GM21529 (cell line): Measurements from ENCODE around the gene NLGN1.
A peak's percentile ranks its signal among the peaks of the same experiment; 100 is the strongest.

ENCODE experiments used
- ATAC-seq: cut with Tn5 transposase; IDR thresholded peaks from one replicate; pipeline ENCODE4 v1.9.1; 2021; ENCODE audit not compliant: unreplicated experiment

NLGN1 gene

DNA sequence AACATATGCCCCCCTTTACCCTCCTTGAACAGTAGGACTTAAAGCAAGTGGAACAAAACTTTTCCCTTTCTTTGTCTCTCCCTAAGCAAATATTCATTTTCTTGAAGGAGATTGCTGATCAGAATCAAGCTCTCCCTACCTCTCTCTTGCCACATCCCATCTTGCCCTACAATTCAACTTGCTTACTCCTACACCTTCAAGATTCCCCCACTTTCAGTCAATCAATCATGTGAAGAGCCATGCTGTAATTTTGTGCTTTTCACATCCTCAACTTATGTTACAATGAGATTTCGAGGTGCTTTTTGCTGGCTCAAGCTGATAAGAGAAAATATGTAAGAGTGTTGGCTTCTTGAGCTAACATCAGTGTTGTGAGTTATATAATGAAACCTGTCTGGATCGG, 662.9 kb downstream of the NLGN1 start:
- no peak for ATAC-seq

DNA sequence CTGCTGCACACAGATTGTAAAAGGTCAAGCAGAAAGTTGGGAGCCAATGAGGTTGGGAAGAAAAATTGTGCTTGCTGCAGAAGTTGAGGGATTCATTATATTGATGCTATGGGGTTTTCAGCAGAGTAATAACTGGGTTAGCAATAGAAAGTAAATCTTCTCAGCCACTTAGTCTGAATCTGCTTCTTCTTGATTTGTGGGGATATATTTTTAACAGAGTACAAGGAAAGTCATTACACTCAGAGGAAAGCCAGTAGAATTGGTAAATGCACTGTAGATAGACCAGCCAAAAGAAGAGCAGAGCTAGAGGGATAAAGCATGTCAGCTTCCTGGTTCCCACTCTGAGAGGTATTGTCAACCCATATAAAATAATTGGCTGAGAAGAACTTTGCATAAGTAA, 663.6 kb downstream of the NLGN1 start:
- ATAC-seq = no peak

DNA sequence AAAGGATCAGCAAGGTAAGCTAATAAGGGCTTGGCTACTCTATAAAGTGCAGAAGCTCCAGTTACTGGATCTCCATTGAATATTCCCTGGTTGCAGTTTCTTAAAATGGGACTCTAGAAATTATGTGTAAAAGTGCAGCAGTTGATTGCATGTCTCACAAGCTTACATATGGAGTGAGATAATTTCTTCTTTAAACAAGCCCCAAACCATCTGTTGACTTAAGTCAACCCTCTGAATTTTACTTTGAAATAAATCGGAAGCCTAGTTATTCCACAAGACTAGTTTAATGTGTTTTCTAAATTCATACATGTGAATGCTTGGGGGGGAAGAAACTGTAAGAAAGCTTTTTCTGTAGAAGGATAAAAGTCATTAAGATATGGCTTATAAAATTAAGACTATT, 664.2 kb downstream of the NLGN1 start:
- no peak for ATAC-seq

GRCh38 chr3:174062923-174063322, 665.4 kb downstream of the NLGN1 start:
- ATAC-seq = no peak

GRCh38 chr3:174068035-174068434, 670.5 kb downstream of the NLGN1 start:
- no peak for ATAC-seq

DNA sequence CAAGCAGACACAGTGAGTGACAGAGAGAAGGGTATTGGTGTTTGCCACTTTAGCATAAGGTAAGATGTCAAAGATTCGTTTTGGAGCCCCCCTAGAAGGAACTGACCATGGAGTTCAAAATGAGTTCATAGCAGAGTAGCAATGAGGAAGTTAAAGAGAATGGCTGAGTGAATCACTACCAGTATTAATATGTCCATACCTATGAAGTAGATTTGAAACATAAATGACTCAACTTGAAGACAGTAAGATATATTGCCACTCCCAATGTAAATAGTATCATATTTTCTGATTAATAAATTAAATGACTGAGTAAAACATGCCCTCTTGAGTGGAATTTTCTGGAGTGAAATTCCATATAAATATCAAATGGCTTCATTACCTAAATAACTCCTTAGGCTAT, 675.1 kb downstream of the NLGN1 start:
- ATAC-seq = no peak

DNA sequence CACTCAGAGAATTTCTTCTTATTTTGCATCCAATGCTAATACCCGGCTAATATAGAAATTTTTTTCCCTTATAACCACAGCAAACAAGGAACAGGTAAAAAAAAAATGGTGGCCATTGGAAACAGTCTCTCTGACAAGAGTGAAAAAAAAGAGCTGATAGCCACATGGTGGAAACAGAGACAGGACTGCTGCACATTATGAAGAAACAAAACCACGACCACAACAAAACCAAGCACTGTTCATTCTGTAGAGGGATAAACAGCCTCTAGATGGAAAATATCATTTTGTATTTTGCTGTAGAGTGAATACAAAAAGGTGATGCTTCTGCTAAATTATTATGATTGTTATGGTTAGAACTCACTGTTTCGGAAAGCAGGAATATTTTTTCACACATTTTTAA, 686.2 kb downstream of the NLGN1 start:
- no peak for ATAC-seq

DNA sequence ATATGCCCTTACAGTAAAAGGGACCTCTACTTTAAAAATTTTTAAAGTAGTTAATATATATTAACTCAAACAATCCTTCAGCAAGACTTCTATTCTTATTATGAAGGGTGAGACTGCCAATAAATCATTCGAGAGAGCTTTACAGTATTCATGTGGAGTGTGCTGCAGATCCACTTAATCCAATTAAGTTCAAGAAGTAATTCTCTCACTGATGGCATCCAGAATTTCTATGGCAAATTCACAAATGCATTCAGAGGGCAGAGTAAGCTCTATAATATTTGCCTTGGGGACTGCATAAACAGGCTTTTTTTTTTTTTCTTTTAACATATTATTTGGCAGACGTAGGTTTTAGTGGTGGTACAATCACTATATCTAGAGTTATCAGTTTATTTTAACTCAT, 692.0 kb downstream of the NLGN1 start:
- ATAC-seq = no peak

GRCh38 chr3:174094669-174095068, 697.1 kb downstream of the NLGN1 start:
- no peak for ATAC-seq

DNA sequence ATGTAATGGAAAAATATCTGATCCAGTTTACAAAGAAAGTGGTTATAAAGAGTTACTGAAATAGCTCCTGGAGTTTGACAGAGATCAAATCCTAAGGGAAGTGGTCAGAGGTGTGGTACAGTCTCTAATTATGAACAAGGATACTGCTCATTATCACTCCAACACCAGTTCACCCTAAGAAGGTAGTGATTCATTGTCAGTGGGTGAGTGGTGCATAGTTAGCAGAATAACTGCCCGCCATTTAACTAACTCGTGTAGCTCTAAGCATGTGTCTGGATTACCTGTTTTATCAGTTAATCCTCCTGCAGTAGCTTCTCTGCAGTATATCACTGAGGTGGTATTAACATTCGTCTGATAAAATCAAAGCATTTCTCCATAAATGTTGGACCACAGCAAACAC, 700.1 kb downstream of the NLGN1 start:
- ATAC-seq = no peak

DNA sequence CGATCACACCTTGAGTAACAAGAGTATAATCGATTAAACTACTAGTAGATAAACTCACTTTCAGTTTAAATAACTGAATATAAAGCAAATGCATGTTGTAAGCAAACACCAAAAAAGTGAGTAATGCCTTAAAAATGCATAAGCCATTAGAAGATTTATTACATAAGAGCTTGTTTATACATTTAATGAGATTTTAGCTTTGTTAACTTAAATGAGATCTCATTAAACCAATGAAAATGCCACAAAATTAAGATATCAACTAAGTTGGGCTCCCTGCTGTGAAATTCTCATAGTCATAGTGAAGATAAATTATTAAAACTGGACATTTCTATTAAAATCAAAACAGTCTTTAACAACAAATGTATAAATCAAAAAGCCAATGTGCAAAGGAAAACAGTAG, 701.2 kb downstream of the NLGN1 start:
- no peak for ATAC-seq

- no peak for ATAC-seq
Observed at GRCh38 chr3:174099724-174100123, 702.2 kb downstream of the NLGN1 start.

- ATAC-seq = no peak
Observed at GRCh38 chr3:174100744-174101143, 703.2 kb downstream of the NLGN1 start.

DNA sequence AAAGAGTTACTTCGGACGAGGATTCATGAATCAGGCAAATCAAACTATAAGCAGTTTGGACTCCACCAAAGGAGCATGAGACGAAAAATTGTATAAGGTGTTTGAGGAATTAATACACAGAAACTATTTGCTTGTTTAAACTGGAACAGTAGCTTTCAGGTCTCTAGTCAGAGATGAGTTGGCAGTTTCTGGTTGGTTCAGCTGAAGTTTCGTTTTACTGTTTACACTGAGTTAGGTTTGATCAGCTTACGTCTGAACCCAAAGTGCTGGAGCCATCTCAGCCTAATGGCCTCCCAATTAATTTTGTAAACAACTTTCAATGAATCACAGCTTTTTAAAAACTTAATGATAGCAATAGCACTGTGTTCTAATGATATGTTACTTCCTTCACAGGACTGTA, 703.7 kb downstream of the NLGN1 start:
- ATAC-seq = peak; percentile 51

- no peak for ATAC-seq
Observed at GRCh38 chr3:174102274-174102673, 704.7 kb downstream of the NLGN1 start.

DNA sequence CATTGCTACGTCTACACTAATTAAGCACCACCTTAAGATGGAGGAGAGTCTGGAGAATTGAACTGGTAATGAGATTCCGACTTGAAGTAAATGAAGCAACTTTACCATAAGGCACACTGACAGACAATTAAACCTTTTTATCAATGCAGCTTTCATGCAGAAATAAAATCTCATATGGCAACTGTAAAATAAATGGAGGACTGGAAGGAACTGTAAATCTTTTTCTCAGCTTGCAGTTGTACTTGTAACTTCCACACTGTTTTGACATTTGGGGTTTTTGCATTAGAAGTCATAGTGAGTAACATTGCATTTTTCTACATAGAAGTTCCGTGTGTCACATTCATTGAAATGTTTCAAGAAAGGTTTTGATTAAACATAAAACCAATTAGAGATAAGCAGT, 705.3 kb downstream of the NLGN1 start:
- ATAC-seq = no peak

DNA sequence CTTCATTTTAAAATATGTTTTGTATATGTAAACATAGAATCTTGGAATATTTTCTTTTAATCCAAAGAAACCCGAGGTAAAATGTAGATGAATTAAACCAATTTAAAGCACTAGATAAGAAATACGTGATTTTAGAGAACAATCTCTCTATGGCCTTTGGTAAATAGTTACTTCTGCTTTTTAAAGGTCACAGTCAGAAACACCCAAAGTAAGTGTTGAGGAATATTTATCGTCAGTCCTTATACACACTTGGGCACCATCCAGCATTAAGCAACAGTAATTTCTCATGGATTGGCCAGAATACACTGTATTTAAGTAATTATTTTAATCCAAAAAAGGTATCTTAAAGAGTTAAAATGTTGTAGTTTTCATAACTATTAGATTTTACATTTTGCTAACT, 713.2 kb downstream of the NLGN1 start:
- no peak for ATAC-seq

GRCh38 chr3:174111776-174112175, 714.2 kb downstream of the NLGN1 start:
- ATAC-seq = no peak

GRCh38 chr3:174116421-174116820, 718.9 kb downstream of the NLGN1 start:
- no peak for ATAC-seq

- no peak for ATAC-seq
Observed at GRCh38 chr3:174120997-174121396, 723.5 kb downstream of the NLGN1 start.

DNA sequence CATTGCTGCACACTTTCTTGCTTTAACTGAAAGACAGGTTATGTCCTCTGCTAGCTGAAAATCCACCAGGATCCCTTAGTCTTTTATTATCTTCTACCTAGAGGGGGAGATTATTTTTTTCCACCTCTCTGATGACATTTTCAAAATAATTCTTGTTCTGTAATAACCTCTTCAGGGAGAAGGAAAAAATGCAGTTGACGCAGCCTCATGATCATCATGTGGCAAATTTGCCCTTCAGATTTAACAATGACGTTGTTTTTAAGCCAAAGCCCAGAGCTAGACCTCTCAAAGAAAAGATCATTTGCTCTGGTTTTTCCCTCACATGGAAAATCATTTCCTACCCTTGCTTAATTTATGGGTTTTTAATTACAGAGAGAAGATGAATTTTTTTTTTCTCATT, 724.9 kb downstream of the NLGN1 start:
- ATAC-seq = no peak

DNA sequence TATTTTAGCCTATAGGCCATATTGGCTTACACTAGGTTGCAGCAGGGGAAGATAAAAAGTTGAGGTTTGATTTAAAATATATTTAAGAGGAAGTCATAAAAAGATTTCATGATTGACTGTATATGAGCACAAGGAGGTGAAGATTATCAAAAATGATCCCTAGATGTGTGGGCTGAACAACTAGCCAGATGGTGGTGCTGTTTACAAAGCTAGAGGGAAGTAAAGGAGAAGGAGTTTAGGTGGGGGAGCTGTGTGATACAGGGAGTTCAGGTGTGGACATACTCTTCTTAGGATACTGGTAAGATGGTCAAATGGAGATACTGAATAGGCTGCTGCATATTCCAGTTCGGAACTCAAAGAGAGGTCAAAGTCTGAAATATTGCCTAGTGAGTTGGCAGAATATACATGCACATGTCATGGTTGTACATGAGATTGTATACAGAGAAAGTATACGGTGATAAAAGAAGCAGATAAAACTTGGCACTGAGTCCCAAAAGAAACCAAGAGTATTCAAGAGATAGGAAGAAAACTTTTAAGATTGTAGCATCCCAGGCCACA, 727.8 kb downstream of the NLGN1 start:
- no peak for ATAC-seq

GRCh38 chr3:174126990-174127758, 729.6 kb downstream of the NLGN1 start:
- no peak for ATAC-seq
